CD4-positive, alpha-beta T cell treated with Interleukin-15 for 4 hours (primary cell): ENCODE measurements around the gene BMP10.

Experiments
- DNase-seq: peaks from one replicate; pipeline ENCODE4 v3.0.0-alpha.2; 2020; ENCODE audit warnings: low spot score

BMP10 gene, protein sequence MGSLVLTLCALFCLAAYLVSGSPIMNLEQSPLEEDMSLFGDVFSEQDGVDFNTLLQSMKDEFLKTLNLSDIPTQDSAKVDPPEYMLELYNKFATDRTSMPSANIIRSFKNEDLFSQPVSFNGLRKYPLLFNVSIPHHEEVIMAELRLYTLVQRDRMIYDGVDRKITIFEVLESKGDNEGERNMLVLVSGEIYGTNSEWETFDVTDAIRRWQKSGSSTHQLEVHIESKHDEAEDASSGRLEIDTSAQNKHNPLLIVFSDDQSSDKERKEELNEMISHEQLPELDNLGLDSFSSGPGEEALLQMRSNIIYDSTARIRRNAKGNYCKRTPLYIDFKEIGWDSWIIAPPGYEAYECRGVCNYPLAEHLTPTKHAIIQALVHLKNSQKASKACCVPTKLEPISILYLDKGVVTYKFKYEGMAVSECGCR

DNA sequence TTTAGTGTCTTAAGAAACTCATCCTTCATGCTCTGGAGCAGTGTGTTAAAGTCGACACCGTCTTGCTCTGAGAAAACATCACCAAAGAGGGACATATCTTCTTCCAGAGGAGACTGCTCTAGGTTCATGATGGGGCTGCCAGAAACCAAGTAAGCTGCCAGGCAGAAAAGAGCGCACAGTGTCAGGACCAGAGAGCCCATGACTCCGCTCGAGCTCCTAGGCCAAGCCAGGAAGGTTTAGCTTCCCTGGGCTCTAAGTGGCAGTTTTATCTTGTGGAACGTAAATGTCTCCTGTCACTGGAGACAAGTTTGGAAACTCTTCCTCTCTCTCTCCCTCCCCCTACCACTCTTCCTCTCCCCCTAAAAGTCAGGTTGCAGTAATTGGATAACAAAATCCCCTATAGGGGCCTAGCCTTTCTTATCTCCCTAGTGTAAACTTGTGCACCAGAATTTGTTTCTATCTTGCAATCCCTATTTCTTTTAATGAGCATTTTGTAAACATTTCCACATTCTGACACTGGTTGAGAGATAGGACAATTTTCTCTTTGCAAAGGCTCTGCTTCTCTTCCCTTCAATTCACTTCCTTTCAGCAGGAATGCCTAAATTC lies at the start of gene BMP10:
Gene BMP10 (minus strand): TSS at position 239 of the 606 bp plus-strand sequence. CDS start 39 bp downstream, at position 200.
- no peak for DNase-seq

- no peak for DNase-seq
These were observed 49.4 kb upstream of the BMP10 start for GRCh38 chr2:68920481-68921170.

- no peak for DNase-seq
These were observed 47.3 kb upstream of the BMP10 start for GRCh38 chr2:68918497-68918896.

DNA sequence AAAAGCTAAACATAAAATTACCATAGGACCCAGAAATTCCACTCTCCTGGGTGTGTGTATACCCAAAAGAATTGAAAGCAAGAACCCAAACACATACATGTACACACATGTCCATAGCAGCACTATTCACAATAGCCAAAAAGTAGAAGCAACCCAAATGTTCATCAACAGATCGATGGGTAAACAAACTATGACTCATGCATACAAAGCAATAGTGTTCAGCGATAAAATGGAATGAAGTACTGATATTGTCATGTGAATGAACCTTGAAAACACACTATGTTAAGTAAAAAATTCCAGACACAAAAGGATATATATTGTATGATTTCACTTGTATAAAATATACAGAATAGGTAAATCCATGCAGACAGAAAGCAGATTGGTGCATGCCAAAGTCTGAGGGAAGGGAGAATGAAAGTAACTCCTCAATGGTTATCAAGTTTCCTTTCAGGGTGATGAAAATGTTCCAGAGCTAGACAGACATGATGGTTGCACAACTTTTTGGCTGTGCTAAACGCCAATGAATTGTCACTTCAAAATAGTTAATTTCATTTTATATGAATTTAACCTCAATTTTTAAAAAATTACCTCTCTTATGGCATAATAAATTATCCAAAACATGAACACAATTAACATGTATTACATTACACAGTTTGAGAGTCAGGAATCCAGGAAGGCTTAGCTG lies 46.0 kb upstream of the BMP10 start:
- DNase-seq: no peak

- no peak for DNase-seq
These were observed 45.0 kb upstream of the BMP10 start for GRCh38 chr2:68916226-68916625.

DNA sequence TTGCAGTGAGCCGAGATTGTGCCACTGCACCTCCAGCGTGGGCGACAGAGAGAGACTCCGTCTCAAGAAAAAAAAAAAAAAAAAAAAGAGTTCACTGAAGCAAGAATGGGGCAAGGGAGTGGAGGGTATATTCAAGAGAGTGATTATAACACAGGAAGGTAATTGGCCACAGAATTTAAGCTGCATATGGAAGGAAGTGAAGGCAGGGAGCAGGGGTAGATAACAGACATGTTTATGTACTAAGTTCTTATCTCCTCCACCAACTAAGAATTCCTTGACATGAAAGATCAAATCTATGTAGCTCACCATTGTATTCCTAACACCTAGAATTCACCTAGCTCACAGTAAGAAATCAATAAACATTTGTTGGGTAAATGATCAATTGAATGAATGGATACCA lies 44.2 kb upstream of the BMP10 start:
- DNase-seq: no peak

DNA sequence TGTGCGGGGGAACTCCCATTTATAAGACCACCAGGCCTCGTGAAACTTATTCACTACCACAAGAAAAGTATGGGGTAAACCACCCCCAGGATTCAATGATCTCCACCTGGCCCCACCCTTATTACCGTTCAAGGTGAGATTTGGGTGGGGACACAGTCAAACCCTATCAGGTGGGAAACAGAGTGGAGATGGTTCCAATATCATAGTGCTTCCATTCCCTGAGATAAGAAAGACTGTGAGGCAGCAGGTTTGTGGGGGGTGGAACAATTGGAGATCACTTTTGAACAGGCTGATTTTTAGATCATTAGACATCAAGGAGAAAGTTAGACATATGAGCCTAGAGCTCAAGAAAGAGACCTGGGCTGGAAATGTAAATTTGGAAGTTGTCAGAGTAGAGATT lies 42.2 kb upstream of the BMP10 start:
- no peak for DNase-seq

DNA sequence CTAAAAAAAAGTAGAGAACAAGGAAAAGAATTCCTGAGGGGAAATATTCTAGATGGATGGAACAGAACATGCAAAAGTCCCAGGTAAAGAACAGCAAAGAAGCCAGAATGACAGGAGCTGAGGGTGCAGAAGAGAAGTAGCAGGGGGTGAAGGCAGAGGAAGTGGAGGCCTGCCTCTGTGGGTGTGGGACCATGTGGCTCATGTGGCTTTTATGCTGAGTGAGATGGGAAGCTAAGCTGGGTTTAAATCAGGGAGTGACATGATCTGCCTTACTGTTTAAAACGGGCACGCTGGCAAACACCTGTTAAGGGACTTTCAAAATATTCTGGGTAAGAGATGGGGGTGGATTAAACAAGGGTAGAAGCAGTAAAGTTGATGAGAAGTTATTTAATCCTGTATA lies 41.5 kb upstream of the BMP10 start:
- DNase-seq: peak; percentile 48

DNA sequence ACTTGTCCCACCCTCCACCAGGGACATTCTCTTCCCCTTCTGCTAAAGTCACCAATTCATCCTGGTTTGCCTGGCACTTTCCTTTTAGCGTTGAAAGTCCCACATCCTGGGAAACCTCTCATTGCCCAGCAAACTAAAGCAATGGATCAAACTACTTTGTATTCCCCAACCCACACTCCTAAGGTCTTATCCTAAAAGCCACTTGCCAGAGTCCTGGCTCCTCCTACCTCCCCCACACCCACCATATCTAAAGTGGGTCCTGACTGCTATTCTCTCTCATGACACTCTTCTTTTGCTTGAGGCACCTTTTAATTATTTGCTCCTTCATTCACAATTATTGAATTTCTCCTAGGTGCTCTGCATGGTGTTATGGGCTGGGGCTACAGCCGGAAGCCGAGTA lies 40.9 kb upstream of the BMP10 start:
- no peak for DNase-seq

- DNase-seq: no peak
These were observed 40.5 kb upstream of the BMP10 start for GRCh38 chr2:68911709-68912108.

- DNase-seq: no peak
These were observed 40.0 kb upstream of the BMP10 start for GRCh38 chr2:68911246-68911645.

DNA sequence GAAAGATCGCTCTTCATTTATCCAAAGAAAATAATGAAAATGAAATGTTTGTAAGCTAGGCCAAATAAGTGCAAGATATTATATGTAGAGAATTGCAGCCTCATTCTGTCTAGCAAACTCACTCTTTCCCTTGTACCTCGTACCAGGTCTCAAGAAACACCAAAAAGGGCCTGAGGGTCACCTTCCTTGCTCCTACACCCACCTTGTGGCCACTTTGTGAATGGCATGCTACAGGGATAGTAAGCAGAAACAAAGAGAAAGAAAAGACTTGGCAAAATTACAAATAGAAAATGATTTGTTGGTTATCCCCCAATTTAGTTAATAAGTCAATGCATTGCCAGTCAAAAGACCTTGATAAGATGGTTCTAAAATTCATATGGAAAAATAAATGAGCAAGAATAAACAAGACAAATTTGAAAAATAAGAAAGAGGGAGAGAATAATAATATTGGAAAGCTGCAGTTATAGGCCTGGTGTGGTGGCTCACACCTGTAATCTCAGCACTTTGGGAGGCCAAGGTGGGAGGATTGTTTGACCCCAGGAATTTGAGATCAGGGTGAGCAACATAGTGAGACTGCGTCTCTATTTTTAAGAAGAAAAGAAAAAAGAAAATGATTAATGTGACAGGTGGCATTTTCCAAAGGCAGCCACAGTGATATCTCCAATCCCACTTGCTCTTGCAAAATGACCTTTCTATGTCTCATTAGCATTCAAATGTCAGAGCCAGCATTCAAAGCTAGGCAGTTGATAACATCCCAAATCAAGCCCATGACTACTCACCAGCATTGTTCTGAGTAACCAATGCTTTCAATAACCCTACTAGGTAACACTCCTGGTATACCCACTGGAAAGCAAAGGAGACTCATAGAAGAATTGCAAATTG lies 38.8 kb upstream of the BMP10 start:
- peak; percentile 78 for DNase-seq

DNA sequence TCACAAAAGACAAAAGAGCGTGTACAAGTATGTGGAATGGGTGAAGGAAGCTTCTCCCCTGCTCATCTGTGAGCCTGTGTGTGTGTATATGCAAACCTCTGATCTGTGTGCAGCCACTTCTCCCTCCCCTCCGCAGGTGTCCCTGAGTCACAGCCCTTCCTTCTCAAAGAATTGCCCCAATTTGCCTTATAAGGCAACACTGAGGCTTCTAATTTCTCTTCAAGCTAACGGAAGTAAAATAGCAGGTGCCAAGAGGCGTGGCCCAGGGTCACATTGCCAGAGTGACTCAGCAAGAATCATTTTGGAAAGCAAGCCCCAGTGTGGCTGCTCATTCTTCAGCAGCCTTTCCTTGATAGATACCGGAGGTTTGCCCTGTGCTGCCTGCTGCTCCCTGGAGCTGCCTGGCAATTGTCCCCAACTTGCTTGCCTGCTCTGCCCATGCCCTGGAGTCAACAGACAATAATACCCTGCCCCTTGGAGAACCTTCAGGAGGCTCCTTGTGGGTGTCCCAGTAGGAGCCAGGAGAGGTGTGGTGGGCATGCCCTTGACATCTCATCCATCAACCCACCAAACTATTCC lies 37.3 kb upstream of the BMP10 start:
- peak; percentile 94 for DNase-seq

DNA sequence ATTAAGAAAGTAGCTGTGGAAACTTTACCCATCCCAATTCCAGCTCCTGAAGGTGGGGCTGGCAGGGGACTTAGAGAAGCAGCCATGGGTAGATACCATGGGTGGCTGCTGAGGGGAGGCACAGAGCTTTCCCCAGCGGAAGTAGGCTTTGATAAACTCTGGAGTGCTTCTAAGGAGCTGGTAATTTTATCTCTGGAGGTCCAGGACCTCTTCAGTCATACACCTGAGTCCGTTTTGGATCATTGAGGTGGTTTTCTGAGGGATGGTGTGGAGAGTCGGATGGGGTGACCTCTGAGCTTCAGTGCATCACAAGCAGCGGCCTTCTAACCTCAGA lies 36.7 kb upstream of the BMP10 start:
- peak; percentile 9 for DNase-seq

GRCh38 chr2:68907232-68907919 lies 36.2 kb upstream of the BMP10 start:
- peak; percentile 17 for DNase-seq

- DNase-seq: no peak
These were observed 35.5 kb upstream of the BMP10 start for GRCh38 chr2:68906716-68907115.

DNA sequence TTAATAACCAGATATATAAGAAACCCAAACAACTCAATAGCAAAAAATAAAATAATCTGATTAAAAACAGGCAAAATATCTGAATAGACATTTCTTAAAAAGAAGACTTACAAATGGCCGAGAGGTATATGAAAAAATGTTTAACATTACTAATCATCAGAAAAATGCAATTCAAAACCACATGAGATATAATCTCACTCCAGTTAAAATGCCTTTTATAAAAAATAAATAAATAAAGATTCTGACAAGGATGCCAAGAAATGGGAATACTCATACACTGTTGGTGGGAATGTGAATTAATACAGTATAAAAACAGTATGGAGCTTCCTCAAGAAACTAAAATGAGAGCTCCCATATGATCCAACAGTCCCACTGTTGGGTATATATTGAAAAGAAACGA lies 33.9 kb upstream of the BMP10 start:
- DNase-seq: no peak

DNA sequence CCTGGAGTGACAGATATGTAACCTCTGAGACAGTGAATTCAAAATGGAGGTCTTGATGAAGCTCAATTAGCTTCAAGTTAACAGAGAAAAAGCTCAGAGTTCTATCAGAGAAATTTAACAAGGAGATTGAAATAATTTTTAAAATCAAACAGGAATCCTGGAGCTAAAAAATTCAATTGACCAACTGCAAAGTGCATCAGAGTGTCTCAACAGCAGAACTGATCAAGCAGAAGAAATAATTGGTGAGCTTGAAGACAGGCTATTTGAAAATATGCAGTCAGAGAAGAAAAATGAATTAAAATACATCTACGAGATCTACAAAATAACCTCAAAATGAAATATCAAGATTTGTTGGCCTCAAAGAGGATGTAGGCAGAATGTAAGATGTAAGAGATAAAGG lies 30.4 kb upstream of the BMP10 start:
- DNase-seq: no peak

- DNase-seq: no peak
These were observed 30.0 kb upstream of the BMP10 start for GRCh38 chr2:68901199-68901514.

DNA sequence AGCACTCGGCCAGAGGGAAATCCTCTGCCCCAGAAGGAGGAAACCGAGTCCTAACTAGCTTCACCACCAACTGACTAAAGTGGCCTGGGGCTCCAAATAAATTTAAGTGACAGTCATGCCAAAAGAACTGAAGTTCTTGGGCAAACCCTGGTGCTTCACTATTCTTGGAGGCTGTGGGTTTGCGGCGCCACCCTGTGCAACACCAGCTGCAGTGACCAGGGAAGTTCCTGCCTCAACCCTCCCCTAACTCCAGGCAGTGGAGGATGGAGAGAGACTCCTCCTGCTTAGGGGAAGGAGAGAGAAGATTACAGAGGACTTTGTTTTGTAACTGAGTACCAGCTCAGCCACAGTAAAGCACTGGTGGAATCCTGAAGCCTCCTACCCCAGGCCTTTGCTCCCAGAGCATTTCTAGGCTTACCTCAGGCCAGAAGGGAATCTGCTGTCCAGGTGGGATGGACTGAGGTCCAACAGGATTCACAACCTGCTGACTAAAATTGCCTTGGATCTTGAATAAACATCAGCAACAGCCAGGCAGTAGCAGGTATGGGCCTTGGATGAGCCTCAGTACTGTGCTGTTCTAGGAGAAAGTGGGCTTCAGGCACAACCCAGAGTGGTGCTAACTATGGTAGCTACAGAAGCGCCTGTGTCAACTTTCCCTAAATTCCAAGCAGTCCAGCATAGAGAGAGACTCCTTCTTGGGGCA lies 29.4 kb upstream of the BMP10 start:
- DNase-seq: no peak
